Activated CD4-positive, alpha-beta T cell treated with anti-CD3 and anti-CD28 coated beads, Interleukin-2, Interleukin-6, amounts not matched to agents 100 ng/mL and 50 ng/mL, durations not matched to agents 16 hours and 8 hours (primary cell): ENCODE data around the gene VPS4B.
A peak's percentile ranks its signal among the peaks of the same experiment; 100 is the strongest.
"Not testable (repeated sequence)": the region's sequence is repeated elsewhere in the genome, so short reads cannot be mapped to it uniquely, and the experiment has no call there.

Source experiments
- DNase-seq: peaks from one replicate; pipeline ENCODE4 v3.0.0-alpha.2; 2020

VPS4B gene

GRCh38 chr18:63366213-63367052 lies 55.8 kb downstream of the VPS4B start:
- peak; percentile 88 for DNase-seq

- peak; percentile 35 for DNase-seq
Measured at GRCh38 chr18:63365876-63366212, 56.4 kb downstream of the VPS4B start.

GRCh38 chr18:63363951-63364350 lies 58.3 kb downstream of the VPS4B start:
- peak; percentile 72 for DNase-seq

GRCh38 chr18:63363420-63363819 lies 58.9 kb downstream of the VPS4B start:
- not testable (repeated sequence) for DNase-seq

- no peak for DNase-seq
Measured at GRCh38 chr18:63356272-63356896, 65.9 kb downstream of the VPS4B start.

GRCh38 chr18:63350230-63350629 lies 72.0 kb downstream of the VPS4B start:
- no peak for DNase-seq

- DNase-seq, result no peak
Measured at GRCh38 chr18:63348508-63349136, 73.7 kb downstream of the VPS4B start.

- DNase-seq, result no peak
Measured at GRCh38 chr18:63346480-63347183, 75.6 kb downstream of the VPS4B start.

GRCh38 chr18:63346031-63346430 lies 76.2 kb downstream of the VPS4B start:
- DNase-seq, result no peak

- DNase-seq, result no peak
Measured at GRCh38 chr18:63344918-63345317, 77.4 kb downstream of the VPS4B start.

- no peak for DNase-seq
Measured at GRCh38 chr18:63344263-63344662, 78.0 kb downstream of the VPS4B start.

- DNase-seq, result peak; percentile 30
Measured at GRCh38 chr18:63342206-63342605, 80.1 kb downstream of the VPS4B start.

- DNase-seq, result peak; percentile 47
Measured at GRCh38 chr18:63339920-63340484, 82.3 kb downstream of the VPS4B start.
